HepG2 (cell line): ENCODE measurements around the gene VARS2. TPM values are rescaled to one million over a fixed set of nuclear protein-coding genes. Genes with fewer than 3 reads are reported as not detected.

Source experiments
- HOXA5 ChIP-seq: sonication (generic); formaldehyde crosslinking; IDR thresholded peaks from 2 replicates; pipeline ENCODE4 v1.4.0; 2020; ENCODE audit warnings: missing genetic modification reagents
- IKZF1 ChIP-seq: fragments of 450-650 bp; IDR thresholded peaks from 2 replicates; pipeline ENCODE4 v1.7.1; 2016
- MED13 ChIP-seq: sonication (generic); formaldehyde crosslinking; IDR thresholded peaks from 2 replicates; pipeline ENCODE4 v1.5.0; 2020; ENCODE audit warnings: missing genetic modification reagents
- MEF2D ChIP-seq: sonication (generic); formaldehyde crosslinking; IDR thresholded peaks from 2 replicates; pipeline ENCODE4 v1.5.1; 2020; ENCODE audit warnings: mild to moderate bottlenecking, missing genetic modification reagents
- MXI1 ChIP-seq: IDR thresholded peaks from 3 replicates; pipeline ENCODE4 v1.6.1; 2012; ENCODE audit warnings: low read depth, low read length, inconsistent platforms, borderline replicate concordance
- SALL1 ChIP-seq: sonication (generic); formaldehyde crosslinking; IDR thresholded peaks from 2 replicates; pipeline ENCODE4 v1.8.0; 2022; ENCODE audit warnings: mild to moderate bottlenecking, missing genetic modification reagents
- THYN1 ChIP-seq: sonication (generic); formaldehyde crosslinking; IDR thresholded peaks from 2 replicates; pipeline ENCODE4 v1.8.1; 2023; ENCODE audit warnings: low read depth, mild to moderate bottlenecking, moderate library complexity, missing genetic modification reagents, borderline replicate concordance
- ZFX ChIP-seq: sonication (generic); formaldehyde crosslinking; IDR thresholded peaks from 2 replicates; pipeline ENCODE4 v1.4.0; 2020; ENCODE audit warnings: mild to moderate bottlenecking, low read depth, missing genetic modification reagents, moderate library complexity
- ZKSCAN1 ChIP-seq: fragments of 150-350 bp; IDR thresholded peaks from 2 replicates; pipeline ENCODE4 v1.6.1; 2014; ENCODE audit warnings: low read length
- ZNF143 ChIP-seq: sonication (generic); formaldehyde crosslinking; IDR thresholded peaks from 2 replicates; pipeline ENCODE4 v1.4.0; 2020; ENCODE audit warnings: missing genetic modification reagents
- ZNF713 ChIP-seq: sonication (generic); formaldehyde crosslinking; IDR thresholded peaks from 2 replicates; pipeline ENCODE4 v1.4.0; 2020; ENCODE audit warnings: mild to moderate bottlenecking, missing genetic modification reagents
- ZNF878 ChIP-seq: sonication (generic); formaldehyde crosslinking; IDR thresholded peaks from 2 replicates; pipeline ENCODE4 v1.8.1; 2023; ENCODE audit warnings: mild to moderate bottlenecking, missing genetic modification reagents, moderate library complexity
- polyA plus RNA-seq, 8 experiments: library from polyadenylated mRNA; depleted of rRNA in 3 of 8; stranded (reverse) in 7 of 8; unstranded in 1 of 8; fragments of >200 nt; fragmentation: Illumina TruSeq in 4 of 8; extraction: Trizol in 4 of 8; gene quantifications; 2 replicates each; pipeline versions ENCODE4 v1.2.1 to v1.2.3, GENCODE V29; 2011 to 2016; ENCODE audit warnings: low read depth in 4 of 8, missing spikeins in 1 of 8, mixed read lengths in 1 of 8; ENCODE audit not compliant: insufficient read depth in 1 of 8
- total RNA-seq, 5 experiments: library from RNA; depleted of rRNA; stranded (reverse); fragments of >200 nt; fragmentation: Illumina TruSeq; extraction: Trizol; gene quantifications; 2 replicates each; pipeline ENCODE4 v1.2.3, GENCODE V29; 2016; ENCODE audit warnings: low read depth in 1 of 5
- TF ChIP-seq, protein P1 (sequence below): sonication (generic); formaldehyde crosslinking; IDR thresholded peaks from 2 replicates; pipeline ENCODE4 v1.4.0; 2020; ENCODE audit warnings: missing genetic modification reagents, borderline replicate concordance
- TF ChIP-seq, protein P2 (sequence below): sonication (generic); formaldehyde crosslinking; IDR thresholded peaks from 2 replicates; pipeline ENCODE4; 2020; ENCODE audit warnings: missing genetic modification reagents, mild to moderate bottlenecking, borderline replicate concordance
- TF ChIP-seq, protein P3 (sequence below): sonication (generic); formaldehyde crosslinking; IDR thresholded peaks from 2 replicates; pipeline ENCODE4 v1.9.0; 2021; ENCODE audit warnings: missing genetic modification reagents, mild to moderate bottlenecking, borderline replicate concordance
- TF ChIP-seq, protein P4 (sequence below): conservative IDR thresholded peaks from 2 replicates; pipeline ENCODE4 v1.6.1; 2018; ENCODE audit warnings: missing genetic modification reagents
- TF ChIP-seq, protein P5 (sequence below): IDR thresholded peaks from 2 replicates; pipeline ENCODE4 v1.6.1; 2016; ENCODE audit warnings: missing compliant biosample characterization, missing genetic modification reagents, borderline replicate concordance

Gene VARS2
- total and polyA plus RNA-seq, 2 of the 13 experiments (the other 11 are each of a cell fraction or from before 2014, with no cell fraction given) = 61.8 to 71.8 TPM

DNA sequence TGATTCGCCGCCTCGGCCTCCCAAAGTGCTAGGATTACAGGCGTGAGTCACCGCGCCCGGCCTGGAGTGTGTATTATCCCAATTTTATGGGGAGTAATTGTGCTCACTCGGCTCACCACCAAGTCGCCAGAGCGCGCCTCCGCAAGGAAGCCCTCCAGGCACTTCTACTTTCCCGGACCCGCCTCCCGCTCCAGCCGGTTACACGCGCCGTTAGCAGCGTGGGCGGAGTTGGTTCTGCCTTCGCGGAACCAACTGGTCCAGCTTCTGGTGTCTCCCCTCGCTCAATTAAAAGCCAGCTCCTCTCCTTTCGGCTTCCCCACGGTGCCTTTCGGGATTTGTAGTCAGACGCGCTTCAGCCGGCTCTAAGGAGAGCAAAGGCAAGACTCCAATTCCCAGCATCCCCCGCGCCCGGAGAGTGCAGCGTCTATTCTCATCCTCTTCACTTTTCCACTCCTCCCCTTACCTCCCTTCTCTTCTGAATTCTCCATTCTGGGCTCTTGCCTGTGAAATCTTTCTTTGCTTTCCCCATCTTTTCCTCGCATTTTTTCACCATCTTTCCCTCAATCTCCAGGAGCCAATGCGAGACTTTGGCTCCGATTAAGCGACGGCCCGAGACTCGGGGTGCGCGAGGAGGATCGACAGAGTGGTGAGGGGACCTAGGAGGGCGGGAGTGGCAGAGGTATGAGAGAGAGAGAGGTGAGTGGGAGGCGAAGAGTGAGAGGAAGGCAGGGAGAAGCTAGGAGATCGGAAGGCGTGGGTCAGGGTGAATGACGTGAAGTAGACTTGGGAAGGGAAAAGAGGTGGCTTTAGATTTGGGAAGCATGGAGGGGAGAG is 6.1 kb upstream of the VARS2 start, which contains the start of gene GTF2H4 (continued):
- TF ChIP-seq, protein P1, sequence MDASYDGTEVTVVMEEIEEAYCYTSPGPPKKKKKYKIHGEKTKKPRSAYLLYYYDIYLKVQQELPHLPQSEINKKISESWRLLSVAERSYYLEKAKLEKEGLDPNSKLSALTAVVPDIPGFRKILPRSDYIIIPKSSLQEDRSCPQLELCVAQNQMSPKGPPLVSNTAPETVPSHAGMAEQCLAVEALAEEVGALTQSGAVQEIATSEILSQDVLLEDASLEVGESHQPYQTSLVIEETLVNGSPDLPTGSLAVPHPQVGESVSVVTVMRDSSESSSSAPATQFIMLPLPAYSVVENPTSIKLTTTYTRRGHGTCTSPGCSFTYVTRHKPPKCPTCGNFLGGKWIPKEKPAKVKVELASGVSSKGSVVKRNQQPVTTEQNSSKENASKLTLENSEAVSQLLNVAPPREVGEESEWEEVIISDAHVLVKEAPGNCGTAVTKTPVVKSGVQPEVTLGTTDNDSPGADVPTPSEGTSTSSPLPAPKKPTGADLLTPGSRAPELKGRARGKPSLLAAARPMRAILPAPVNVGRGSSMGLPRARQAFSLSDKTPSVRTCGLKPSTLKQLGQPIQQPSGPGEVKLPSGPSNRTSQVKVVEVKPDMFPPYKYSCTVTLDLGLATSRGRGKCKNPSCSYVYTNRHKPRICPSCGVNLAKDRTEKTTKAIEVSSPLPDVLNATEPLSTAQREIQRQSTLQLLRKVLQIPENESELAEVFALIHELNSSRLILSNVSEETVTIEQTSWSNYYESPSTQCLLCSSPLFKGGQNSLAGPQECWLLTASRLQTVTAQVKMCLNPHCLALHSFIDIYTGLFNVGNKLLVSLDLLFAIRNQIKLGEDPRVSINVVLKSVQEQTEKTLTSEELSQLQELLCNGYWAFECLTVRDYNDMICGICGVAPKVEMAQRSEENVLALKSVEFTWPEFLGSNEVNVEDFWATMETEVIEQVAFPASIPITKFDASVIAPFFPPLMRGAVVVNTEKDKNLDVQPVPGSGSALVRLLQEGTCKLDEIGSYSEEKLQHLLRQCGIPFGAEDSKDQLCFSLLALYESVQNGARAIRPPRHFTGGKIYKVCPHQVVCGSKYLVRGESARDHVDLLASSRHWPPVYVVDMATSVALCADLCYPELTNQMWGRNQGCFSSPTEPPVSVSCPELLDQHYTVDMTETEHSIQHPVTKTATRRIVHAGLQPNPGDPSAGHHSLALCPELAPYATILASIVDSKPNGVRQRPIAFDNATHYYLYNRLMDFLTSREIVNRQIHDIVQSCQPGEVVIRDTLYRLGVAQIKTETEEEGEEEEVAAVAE (CRISPR knock-in tag) = peak; percentile 76
- peak; percentile 75; the same call in 1 of the 2 replicates for TF ChIP-seq SALL1
- TF ChIP-seq, protein P2, sequence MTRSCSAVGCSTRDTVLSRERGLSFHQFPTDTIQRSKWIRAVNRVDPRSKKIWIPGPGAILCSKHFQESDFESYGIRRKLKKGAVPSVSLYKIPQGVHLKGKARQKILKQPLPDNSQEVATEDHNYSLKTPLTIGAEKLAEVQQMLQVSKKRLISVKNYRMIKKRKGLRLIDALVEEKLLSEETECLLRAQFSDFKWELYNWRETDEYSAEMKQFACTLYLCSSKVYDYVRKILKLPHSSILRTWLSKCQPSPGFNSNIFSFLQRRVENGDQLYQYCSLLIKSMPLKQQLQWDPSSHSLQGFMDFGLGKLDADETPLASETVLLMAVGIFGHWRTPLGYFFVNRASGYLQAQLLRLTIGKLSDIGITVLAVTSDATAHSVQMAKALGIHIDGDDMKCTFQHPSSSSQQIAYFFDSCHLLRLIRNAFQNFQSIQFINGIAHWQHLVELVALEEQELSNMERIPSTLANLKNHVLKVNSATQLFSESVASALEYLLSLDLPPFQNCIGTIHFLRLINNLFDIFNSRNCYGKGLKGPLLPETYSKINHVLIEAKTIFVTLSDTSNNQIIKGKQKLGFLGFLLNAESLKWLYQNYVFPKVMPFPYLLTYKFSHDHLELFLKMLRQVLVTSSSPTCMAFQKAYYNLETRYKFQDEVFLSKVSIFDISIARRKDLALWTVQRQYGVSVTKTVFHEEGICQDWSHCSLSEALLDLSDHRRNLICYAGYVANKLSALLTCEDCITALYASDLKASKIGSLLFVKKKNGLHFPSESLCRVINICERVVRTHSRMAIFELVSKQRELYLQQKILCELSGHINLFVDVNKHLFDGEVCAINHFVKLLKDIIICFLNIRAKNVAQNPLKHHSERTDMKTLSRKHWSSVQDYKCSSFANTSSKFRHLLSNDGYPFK (CRISPR knock-in tag) = peak; percentile 95
- TF ChIP-seq MEF2D (CRISPR knock-in tag) = peak; percentile 93
- TF ChIP-seq, protein P3, sequence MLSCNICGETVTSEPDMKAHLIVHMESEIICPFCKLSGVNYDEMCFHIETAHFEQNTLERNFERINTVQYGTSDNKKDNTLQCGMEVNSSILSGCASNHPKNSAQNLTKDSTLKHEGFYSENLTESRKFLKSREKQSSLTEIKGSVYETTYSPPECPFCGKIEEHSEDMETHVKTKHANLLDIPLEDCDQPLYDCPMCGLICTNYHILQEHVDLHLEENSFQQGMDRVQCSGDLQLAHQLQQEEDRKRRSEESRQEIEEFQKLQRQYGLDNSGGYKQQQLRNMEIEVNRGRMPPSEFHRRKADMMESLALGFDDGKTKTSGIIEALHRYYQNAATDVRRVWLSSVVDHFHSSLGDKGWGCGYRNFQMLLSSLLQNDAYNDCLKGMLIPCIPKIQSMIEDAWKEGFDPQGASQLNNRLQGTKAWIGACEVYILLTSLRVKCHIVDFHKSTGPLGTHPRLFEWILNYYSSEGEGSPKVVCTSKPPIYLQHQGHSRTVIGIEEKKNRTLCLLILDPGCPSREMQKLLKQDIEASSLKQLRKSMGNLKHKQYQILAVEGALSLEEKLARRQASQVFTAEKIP (CRISPR knock-in tag) = no peak
- TF ChIP-seq ZNF878 = no peak
- TF ChIP-seq MED13 (CRISPR knock-in tag) = no peak
- TF ChIP-seq MXI1 = peak; percentile 84; the same call in 1 of the 3 replicates
- peak; percentile 35; the same call in 1 of the 2 replicates for TF ChIP-seq THYN1 (CRISPR knock-in tag)
- TF ChIP-seq, protein P4, sequence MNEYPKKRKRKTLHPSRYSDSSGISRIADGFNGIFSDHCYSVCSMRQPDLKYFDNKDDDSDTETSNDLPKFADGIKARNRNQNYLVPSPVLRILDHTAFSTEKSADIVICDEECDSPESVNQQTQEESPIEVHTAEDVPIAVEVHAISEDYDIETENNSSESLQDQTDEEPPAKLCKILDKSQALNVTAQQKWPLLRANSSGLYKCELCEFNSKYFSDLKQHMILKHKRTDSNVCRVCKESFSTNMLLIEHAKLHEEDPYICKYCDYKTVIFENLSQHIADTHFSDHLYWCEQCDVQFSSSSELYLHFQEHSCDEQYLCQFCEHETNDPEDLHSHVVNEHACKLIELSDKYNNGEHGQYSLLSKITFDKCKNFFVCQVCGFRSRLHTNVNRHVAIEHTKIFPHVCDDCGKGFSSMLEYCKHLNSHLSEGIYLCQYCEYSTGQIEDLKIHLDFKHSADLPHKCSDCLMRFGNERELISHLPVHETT = peak; percentile 89
- TF ChIP-seq, protein P5, sequence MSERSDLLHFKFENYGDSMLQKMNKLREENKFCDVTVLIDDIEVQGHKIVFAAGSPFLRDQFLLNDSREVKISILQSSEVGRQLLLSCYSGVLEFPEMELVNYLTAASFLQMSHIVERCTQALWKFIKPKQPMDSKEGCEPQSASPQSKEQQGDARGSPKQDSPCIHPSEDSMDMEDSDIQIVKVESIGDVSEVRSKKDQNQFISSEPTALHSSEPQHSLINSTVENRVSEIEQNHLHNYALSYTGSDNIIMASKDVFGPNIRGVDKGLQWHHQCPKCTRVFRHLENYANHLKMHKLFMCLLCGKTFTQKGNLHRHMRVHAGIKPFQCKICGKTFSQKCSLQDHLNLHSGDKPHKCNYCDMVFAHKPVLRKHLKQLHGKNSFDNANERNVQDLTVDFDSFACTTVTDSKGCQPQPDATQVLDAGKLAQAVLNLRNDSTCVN (CRISPR knock-in tag) = no peak; the same call in 1 of the 2 replicates
- 0 out of 2 replicates have a peak, but pooled peaks have one; percentile 29 for TF ChIP-seq ZNF713
- TF ChIP-seq HOXA5 (CRISPR knock-in tag) = no peak
- peak; percentile 100 for TF ChIP-seq ZNF143 (CRISPR knock-in tag)
- no peak for TF ChIP-seq IKZF1
- TF ChIP-seq ZFX (CRISPR knock-in tag) = peak; percentile 58; the same call in 1 of the 2 replicates
- TF ChIP-seq ZKSCAN1 = peak; percentile 32; the same call in 1 of the 2 replicates
